Ecto neural progenitor cell (in vitro differentiated cells): ENCODE measurements around the gene NKX2-1.

Source experiments
- DNase-seq: peaks from one replicate; pipeline ENCODE4 v3.0.0-alpha.2; 2018; ENCODE audit warnings: low spot score

The NKX2-1 gene

DNA sequence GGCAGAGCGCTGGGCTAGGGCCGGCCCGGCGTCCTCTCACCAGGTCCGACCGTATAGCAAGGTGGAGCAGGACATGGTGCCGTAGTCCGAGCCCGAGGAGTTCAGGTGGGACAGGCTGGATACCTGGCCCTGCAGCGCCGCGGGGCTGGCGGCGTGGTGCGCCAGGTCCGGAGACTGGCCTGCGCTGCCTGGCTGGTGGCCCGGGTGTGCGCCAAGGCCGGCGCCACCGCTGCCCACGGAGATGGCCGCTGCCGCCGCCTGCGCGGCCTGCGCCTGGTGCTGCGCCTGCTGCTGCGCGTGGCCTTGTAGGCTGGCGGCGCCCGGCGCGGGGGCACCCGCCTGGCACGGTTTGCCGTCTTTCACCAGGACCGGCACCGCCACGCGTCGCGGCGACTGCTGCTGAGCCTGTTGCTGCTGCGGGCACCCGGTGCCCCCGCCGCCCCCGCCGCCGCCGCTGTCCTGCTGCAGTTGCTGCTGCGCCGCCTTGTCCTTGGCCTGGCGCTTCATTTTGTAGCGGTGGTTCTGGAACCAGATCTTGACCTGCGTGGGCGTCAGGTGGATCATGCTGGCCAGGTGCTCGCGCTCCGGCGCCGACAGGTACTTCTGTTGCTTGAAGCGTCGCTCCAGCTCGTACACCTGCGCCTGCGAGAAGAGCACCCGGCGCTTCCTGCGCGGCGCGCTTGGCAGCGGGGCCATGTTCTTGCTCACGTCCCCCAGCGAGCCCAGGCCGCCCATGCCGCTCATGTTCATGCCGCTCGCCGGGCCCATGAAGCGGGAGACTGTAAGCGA, 2.6 kb downstream of the NKX2-1 start:
- peak; percentile 59 for DNase-seq

DNA sequence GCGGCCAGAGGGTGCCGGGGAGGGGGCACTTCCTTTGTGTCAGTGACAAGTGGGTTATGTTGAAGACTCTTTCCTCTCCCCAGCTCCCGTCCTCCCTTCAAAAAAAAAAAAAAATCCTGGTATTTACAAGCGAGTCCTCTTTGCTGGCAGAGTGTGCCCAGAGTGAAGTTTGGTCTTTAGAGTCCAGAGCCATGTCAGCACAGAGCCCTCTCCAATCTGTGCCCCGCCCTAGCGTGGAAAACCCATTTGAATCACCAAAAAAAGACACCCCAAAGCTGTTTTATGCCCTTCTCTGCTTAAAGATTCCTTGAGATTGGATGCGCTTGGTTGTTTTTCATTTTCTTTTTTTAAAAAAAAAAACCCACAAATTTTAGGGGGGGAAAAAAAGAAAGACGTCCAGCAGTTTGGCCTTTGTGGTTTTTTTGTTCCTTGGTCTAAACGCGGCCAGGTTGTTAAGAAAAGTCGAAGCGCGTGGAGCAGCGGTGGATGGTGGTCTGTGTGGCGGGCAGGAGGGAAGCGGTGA, 3.3 kb downstream of the NKX2-1 start:
- no peak for DNase-seq

DNA sequence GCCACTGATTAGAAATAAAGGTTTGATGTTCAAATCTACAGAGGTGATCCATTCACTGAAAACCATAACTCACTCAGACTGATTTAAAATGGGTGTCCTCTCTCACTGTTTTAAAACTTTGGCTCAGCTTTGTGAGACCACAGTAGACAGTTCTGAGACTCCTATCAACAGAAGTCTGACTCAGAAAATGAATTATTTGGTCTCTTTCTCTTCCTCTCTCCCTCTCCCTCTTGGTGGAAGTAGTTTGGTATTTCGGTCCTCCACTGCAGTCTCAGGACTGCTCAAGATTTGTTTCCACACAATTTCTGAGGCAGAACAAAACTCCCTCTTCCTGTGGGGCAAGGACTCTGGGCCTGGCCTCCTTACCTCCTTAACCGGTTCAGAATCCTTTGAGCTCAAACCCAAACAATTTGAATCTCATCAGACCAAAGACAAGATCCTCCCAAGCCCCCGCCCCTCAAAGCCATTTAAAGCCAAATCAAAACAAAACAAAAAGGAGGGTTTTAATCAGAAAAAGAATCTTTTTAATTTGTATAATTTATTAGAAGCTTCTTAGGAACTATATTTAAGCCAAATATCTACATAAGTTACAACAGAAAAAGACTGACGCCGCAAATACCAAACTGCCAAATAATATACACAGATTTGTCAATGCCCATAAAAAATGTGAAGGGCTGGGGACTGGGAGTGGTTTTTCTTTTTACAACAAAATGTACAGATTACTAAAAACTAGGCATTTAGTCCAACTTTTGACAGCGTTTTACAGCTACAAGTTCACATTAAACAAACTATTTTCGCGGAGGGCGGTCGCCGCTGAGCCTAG, 3.9 kb downstream of the NKX2-1 start:
- DNase-seq = no peak

DNA sequence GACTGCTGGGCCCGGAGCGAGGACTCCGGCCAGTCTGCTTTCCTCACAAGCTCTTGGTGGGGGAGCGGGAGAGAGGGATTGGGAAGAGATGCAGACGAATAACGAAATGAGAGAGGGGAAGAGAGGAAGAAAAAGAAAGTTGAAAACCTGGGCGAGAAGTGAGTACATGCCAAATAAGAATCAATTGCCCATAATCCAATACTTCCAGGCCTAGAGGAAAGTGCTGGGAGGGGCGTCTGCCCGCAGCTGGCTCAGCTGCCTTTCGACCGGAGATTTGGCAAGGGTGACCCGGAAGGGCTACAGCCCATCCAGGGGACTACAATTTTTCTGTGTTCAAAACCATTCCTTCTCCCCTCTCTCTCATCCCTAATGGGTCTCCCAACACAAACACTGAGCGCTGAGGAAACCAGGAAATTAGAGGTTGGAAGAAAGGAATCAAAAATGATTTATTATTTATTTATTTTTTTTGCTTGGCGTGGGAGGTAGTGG, 4.9 kb downstream of the NKX2-1 start:
- no peak for DNase-seq

DNA sequence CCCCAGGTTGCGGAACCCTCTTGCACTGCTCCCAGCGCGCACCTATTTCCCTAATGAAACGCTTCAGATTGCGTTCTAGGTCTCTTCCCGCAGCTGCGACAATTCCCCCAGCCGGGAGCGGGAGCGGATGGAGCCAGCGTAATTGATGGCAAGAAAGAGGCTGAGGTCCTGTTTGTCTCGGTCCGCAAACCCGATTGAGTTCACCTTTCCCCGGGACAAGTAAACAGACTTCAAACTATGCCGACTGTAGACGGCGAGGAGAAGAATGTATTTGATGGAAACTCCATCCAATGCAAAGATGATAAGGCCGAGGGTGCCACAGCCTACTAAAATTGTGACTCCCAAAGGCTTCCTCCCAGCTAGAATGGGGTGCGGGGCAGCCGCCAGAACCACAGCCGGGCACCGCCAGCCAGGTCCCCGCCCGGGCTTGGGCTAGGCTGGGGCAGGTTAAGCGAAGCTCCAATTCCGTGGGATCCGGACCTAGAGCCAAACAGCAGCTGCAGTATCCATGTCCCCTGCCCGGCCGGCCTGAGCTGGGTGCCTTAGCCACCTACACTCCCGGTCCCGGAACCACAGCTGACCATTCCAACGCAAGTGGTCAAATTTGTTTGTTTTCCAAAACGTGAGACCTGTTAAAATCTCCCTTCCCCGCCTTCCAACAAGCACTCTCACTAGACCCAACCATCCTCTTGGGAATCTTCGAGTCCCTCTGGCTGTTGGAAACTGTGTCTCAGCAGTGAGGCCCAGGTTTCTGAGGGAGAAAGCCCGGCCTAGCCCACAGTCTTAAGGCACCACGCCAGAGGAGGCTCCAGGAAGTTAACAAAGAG, 5.5 kb downstream of the NKX2-1 start:
- peak; percentile 58 for DNase-seq

DNA sequence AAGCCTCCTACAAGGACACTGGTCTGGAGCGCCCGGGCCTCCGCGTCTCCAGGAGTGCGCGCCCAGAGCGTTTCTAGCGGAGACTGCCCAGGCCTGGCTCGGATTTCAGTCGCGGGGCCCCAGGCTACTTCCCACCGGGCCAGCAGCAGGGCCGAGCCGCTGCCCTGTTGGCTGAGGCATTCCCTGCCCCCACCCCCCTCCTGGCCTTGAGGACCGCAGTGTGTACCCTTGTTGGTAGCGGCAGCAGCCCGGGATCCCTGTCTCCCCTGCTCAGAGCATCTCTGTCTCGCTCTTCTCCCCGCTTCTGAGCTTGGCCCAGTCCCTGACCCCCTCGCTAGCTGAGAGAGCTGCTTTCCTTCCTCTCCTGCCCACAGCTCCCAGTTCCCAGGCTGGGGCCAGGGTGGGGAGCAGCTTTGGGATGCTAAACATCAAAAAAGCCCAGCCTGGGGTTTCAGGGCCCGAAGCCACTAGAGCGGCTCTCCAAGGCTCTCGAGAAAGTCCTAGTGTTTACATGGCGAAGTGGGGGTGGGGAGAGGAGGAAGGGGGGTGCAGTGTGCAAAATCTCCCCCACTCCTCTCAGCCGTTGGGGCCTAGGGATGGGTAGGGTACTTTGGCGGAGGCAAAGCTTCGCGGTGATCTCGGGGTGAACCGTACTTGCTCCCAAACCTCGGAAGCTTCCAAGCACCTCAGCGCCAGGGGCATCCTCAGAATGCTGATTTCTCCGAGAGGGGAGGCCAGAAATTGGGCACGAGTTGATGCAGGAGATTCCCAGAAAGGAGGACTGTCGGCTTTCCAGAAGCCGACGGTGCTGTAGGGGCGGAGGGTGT, 6.4 kb downstream of the NKX2-1 start:
- DNase-seq = peak; percentile 81

DNA sequence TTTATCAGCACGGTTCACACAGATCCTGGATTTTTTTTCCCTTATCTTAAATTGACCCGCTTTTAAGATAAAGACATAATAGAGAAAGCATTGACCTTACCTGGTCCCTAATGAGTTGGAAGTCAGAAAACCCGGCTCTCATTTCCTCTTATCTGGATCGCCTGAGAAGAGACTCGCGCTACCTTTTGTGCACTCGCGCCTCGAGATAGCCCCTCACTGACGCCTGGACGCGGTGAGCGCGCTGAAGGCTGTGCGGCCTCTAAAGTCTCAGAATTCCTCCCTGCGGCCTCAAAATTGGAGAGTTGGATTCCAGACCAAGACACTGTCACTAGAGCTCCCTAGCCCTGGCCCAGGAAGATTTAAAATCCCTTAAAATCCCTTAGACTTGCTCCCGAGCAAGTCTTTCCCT, 7.0 kb downstream of the NKX2-1 start:
- DNase-seq = no peak

DNA sequence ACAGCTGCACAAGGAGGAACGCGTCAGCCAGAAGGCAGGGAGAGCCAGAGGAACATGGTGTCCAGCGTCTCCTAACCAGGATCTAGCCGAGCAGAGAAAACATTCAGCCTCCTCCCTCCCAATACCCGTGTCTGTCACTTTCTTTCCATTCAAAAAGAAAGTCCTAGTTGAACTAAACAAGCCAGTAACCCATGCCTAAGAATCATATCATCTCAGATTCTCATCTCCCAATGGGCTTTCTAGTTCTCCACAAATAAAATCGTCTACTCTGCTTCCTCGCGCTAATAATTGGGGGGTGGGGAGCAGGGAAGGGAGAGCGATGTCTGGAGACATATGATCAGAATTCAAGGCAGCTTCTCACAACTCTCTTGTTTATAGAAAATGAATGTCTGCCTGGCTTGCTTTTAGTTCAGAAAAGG, 7.4 kb downstream of the NKX2-1 start:
- no peak for DNase-seq

DNA sequence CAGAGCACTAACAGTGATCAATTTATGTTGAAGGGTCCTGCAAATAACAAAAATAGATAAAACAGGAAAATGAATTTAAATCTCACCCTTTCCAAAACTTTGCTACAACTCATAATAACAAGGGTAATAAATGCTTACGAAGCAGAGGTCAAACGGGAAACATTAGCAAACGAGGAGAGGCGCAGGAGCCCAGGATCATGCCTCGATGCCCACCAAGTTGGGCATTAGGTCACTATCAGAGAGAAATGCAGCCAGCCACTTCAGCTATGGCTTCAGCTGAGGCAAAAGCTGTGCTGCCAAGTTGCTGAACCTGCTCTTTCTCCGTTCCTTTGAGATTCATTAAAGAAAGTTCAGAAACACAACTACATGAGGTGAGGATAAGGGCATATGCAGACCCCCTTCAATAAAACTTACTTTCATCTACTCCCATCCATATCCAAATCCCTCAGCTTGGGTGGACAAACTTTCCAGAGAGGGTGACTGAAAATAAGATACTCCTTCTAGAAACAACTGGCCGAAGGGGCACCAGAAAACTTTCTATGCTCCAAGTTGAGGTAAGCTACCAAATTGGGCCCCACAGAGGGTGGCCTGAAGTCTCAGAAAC, 7.9 kb downstream of the NKX2-1 start:
- DNase-seq = no peak

DNA sequence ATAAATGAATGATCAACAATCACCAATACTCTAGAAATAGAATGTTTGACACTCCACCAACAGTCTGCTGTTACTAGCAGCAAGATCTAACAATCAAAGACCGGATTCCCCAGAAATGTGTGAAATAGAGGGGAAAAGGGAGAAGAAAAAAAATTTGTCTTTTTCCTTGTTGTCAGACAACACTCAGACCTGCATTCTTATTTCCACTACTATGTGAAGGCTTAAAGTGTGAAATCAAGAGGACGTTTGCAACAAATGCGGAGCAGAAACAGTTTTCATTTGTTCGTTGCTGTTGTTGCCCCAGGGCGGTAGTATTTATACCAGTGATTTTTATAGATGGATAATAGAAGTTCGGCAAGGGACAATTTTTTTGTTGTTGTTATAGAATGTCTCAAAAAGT, 9.2 kb downstream of the NKX2-1 start:
- no peak for DNase-seq

DNA sequence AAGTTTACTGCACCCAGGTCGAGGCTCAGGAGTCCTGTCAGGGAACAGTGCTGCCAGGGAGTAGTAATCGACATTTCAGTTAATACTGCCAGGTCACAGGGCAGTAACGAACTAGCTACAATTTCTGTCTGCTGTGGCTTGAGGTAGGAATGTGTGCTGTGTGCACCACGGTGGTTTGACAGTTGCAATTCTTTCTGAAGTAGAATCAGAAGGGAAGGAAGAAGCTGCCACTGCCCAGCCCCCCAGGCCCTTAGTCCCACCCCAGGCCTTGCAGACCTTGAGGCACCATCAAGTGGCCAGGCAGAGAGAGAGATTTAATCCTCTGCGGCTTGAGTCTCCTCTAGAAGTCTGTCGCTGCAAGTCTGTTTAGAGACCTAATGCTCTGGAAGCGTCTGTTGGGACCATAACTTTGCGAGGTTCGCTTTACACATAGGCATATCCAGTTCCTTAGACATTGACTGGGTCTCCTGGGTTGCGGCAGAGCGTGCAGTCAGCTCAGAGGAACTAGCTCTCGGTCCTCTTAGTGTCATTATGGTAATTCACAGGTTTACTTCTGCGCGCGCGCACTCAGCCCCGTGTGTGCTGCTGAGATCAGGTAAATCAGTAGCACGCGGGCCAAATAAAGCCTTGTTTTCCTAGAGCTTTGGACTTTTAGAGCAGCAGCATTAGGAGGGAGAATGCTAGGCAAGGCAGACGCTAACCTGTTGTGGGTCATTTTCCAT, 9.8 kb downstream of the NKX2-1 start:
- peak; percentile 59 for DNase-seq

DNA sequence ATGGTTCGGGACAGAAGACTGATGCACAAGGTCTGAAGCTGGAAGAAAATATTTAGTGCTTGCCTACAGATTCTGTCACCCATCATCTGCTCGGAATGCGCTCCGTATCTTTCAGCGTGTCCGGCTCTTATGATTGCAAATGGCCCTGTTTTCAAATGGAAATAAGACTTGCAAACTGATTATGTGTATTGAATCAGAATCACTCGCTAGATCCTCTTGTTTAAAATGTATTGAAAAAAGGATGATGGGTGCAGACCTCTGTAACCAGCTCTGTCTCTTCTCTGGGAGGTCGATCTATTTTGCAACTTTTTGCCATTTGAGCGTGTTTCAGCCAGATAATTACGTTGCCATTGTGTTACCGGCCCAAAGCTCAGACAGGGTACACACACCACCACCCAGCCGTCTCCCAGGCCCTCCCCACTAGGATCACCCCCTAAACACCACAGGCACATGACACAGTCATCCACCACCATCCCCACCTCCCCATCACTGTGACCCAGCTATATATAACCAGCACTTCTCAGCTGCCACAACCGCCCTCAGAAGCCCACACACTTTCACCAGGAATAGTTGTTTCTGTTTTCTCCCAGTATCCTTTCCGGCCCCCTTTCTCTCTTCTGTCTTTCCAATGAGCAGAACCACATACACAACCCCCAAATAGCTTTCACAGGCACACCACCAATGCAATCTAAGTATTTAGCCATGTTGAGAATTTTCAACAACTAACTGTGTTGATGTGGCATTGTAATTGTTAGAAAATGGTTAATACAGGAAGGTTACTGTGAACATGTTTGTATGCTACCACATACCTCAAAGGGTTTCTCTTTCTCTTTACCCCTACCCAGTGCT, 10.7 kb downstream of the NKX2-1 start:
- DNase-seq = no peak

DNA sequence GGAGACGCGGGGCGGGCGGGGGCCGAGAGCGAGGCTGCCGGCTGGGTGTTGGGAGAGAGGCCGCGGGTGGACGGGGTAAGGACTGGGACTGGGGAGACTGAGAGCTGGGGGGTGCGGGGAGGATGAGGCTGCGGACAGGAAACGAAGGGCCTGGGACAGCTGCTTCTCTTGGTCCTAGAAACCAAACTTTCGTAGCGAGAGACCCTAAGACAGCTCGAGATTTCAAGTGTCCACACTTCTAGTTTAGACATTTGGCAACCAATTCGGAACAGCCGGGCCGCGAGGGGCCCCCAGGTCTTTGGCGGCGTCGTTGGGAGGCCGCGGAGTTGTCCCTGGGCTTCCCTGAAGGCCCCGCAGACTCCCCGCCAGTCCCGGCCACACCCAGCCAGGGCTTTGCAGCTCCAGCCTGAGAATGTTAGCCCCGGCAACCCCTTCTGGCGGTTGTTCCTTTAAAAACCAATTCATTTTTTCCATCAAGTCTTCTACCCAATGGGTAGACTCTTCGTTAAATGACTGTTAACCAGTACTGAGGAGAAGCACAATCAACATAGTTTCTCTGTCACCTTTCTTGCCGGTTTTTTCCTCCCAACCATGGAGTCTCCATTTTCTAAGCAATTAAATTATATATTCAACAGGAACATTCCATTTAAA, 11.5 kb downstream of the NKX2-1 start:
- DNase-seq = peak; percentile 62

DNA sequence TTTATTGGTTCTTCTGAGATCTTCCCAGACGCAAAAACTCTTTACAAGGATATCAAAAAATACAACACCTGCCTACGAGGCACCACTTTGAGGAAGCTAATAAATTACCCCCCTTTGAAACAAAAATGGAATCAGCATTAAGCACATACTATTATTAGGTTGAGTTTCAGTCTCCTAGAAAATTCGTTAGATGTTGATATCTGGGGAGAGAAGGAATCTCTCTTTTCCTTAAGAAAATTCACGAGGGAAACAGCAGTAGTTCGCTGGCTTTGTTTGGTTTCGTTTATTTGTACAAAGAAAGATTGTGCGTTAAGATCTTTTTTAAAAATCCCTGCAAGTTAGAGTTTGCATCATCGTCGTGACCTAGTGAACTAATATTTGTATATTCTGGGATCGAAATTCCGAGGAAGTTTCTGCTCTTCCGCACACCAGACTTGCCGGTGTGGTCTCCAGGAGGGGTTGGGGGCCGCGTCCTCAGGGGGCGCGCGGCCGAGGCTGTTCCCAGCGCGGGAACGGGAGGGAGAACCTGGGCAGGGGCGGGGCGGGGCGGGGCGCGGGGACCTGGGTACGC, 12.1 kb downstream of the NKX2-1 start:
- no peak for DNase-seq

DNA sequence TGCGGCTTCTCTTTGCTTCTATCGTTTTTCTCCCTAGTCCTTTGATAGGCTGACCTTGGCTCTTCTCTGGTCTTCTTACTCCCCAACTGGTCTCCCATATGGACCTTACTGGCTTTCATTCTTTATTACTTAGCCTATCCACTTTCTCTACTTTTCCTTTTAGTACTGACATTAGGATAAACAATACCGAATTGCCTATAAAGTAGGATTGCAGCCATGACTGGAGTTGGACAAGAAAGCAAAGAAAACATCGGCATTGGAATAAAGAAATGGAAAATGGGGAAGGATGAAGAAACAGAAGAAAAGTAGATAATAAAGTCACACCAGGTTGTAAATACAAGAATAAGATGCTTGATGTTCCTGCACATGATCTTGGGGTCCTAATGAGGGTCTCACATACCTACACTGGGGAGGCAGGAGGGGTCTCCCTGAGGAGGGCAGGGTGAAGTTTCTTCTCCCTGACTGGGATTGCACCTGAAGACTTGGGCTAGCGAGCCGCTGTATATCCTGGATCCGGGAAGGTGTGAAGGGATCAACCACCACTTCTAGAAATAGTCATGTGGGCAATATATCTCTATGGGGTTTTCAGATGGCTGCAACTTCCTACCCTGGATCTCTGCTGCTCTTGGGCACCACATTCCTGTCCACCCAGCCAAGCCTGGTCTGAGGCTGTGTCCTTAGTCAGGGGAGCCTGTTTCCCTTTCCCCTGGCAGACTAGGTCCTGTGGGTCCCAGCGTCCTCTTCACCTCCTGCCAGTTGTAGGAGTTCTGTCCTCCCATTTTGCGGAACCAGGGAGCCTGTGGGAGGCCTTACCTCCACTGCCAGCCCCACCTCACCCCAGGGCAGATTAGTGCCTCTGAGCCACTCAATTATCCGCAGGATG, 13.1 kb downstream of the NKX2-1 start:
- no peak for DNase-seq

DNA sequence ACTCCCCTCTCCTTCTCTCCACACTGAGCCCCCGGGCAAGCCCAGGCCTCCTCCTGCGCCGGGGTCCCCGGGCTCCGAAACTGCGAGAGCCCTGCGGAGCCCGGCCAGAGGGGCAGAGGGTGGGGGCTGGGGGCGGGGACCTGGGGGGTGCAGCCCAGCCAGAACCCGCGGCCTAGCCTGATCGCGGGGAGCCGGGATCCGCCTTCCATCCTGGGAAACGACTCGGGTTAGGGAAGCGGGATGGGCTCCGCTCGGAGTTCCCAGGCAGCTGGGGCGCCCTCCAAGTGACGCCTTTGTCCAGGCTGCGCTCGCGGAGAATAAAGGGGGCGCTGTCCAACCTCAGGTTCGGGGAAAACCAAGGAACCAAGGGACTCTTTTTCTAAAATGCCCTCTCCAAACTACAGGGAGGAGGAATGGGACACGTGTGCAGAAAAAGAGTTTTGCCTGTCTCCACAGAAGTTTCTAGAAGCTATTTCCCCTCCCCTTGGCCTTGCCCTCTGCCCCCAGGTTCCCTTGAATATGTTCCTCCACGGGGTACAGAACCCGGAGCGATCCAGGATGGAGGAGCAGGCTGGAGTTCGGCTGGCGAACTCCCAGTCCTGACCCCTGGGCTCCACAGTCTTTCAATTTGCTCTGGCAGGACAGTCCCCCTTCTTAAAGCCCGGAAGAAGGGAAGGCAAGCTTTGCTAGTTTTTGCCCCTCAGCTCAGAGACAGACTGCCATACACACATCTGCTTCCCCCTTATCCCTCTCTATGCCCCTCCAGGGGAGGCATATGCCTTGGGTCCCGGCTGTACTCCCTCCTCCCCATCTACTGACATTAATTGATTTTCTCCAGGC, 13.9 kb downstream of the NKX2-1 start:
- DNase-seq = peak; percentile 67
